ENCODE results near the gene CYFIP2. TPM values are rescaled to one million over a fixed set of nuclear protein-coding genes. Genes with fewer than 3 reads are reported as not detected.

The CYFIP2 gene
- total RNA-seq, 4 donors from 2014 or later, result 4.1 to 11.9 (median 6.0) TPM

DNA sequence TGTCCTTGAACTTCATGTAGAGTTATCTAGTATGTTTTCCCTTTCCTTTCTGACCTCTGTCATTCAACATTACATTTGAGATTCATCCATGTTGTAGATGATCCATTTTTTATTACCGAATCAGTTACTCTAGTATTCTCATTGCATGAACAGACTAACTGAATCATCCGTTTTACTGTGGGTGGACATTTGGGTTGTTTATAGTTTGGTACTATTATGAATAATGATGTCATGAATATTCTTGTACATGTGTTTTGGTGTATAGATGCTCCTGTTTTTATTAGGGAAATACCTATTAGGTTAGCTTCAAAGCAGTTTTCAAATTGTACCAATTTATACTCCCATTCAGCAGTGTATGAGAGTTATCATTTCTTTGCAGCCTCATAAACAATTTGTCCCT is 99.8 kb downstream of the CYFIP2 start:
- TF ChIP-seq, protein P1, sequence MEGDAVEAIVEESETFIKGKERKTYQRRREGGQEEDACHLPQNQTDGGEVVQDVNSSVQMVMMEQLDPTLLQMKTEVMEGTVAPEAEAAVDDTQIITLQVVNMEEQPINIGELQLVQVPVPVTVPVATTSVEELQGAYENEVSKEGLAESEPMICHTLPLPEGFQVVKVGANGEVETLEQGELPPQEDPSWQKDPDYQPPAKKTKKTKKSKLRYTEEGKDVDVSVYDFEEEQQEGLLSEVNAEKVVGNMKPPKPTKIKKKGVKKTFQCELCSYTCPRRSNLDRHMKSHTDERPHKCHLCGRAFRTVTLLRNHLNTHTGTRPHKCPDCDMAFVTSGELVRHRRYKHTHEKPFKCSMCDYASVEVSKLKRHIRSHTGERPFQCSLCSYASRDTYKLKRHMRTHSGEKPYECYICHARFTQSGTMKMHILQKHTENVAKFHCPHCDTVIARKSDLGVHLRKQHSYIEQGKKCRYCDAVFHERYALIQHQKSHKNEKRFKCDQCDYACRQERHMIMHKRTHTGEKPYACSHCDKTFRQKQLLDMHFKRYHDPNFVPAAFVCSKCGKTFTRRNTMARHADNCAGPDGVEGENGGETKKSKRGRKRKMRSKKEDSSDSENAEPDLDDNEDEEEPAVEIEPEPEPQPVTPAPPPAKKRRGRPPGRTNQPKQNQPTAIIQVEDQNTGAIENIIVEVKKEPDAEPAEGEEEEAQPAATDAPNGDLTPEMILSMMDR (IDR thresholded peaks at IDR 0.05; ENCODE audit: low read depth), result no peak

GRCh38 chr5:157366741-157367674 is 101.1 kb downstream of the CYFIP2 start:
- TF ChIP-seq, protein P1 (IDR thresholded peaks at IDR 0.05; ENCODE audit: low read depth), result no peak

DNA sequence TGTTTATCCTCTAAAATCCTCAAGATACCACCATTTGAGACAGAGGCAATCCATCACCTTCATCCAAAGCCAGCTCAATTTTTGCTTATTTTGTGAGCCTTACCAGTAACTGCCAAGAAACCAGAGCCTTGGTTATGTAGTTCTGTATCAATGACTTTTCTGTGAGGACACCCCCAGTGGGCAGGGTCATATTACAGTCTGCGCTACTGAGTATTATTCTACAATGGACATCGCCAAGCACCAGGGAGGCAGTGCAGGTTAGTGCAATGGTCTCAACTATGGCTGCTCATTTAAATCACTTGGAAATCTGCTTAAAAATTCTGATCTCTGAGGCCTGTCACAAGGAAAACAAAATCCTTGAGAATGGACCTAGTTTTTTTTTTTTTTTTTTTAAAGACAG is 103.6 kb downstream of the CYFIP2 start:
- TF ChIP-seq, protein P1 (IDR thresholded peaks at IDR 0.05; ENCODE audit: low read depth), result no peak

DNA sequence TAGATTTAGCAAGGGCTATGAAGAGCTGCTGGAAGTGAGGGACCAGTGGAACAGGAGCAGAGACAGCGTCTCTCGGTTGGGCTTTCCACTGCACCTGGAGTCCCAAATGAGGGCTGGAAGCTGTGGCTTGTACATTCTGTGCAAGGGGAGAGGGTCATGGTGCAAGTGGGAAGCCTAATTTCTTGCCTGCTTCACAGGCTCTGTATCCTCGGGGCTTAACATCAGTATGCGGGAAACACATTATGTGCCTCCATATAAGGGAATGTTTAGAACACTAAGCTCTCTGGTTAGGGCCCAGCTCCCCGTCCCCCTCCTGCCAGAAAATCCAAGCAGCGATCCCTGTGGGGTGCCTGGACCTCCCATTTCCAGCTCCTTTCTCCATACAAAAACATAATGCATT is 105.0 kb downstream of the CYFIP2 start:
- TF ChIP-seq, protein P1 (IDR thresholded peaks at IDR 0.05; ENCODE audit: low read depth), result no peak

DNA sequence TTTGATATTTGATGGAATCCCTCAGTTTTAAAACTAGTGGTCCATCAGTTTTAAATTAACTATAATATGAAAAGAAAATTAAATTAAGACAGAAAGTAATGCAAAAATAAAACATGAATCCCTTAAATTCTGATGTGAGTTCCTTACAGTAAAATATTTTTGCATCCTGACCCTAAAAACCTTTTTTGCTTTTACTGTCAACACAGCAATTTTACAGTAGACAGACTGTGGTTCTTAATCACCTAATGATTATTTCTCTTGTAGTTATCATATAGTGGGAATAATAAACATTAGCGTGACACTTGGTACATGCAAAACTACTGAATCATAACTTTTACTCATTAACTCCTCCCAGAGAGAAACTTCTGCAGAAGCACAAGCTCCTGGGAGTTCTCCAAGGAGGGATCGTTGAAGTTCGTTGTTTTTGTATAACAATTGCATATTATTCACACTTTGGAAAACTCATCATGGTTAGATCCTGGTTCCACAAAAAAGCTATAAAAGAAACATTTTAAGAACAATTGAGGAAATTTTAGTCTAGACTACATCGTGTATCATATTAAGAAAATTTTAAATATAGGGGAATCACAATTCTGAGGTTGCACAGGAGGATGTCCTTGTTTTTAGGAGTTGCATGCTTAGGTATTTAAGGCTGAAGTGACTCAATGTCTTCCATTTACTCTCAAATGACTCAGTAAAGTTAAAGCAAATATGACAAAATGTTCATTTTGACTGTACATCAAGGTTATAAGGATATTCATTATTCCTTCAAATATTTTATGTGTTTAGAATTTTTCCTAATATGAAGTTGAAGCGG is 105.9 kb downstream of the CYFIP2 start:
- TF ChIP-seq, protein P1 (IDR thresholded peaks at IDR 0.05; ENCODE audit: low read depth), result no peak

DNA sequence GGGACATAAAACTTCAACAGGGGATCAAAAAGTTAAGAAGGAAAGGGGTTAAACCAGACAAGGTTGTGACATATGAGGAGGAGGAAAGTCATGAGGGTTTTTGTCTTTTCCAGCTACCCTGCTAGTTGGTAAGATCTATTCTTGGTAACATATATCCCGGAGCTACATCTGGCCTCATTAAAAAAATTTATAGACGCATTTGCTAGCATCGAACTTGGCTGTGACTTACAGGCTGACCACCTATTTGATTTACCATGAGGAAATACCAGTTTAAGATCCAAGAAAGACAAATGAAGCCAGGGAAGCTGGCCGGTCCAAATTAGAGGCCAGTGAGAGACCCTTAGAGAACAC is 106.5 kb downstream of the CYFIP2 start:
- TF ChIP-seq, protein P1 (IDR thresholded peaks at IDR 0.05; ENCODE audit: low read depth), result no peak

DNA sequence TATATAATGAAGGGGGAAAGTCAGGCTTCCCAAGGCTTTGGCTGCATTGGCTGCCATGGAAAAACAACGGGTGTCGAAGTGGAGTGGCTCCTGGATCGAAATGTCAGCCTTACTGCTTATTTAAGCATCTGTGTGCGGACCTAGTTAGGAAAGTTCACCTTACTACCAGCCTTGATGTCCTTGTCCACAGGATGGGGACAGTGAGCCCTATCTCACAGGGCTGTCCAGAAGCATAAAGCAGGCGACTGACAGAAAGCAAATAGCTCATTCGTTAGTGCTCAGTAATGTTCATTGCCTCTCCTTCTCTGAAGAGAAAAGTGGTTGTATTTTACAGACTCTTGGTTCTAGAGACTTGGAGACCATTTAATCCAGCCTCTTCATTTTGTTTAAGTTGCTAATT is 112.6 kb downstream of the CYFIP2 start:
- TF ChIP-seq, protein P1 (IDR thresholded peaks at IDR 0.05; ENCODE audit: low read depth), result no peak
